HCEC 1CT (cell line): Measurements from ENCODE around the gene TMEM61.
A peak's percentile ranks its signal among the peaks of the same experiment; 100 is the strongest.

Experiments
- DNase-seq: peaks from one replicate; pipeline ENCODE4 v3.0.0-alpha.2; 2017

TMEM61 gene

DNA sequence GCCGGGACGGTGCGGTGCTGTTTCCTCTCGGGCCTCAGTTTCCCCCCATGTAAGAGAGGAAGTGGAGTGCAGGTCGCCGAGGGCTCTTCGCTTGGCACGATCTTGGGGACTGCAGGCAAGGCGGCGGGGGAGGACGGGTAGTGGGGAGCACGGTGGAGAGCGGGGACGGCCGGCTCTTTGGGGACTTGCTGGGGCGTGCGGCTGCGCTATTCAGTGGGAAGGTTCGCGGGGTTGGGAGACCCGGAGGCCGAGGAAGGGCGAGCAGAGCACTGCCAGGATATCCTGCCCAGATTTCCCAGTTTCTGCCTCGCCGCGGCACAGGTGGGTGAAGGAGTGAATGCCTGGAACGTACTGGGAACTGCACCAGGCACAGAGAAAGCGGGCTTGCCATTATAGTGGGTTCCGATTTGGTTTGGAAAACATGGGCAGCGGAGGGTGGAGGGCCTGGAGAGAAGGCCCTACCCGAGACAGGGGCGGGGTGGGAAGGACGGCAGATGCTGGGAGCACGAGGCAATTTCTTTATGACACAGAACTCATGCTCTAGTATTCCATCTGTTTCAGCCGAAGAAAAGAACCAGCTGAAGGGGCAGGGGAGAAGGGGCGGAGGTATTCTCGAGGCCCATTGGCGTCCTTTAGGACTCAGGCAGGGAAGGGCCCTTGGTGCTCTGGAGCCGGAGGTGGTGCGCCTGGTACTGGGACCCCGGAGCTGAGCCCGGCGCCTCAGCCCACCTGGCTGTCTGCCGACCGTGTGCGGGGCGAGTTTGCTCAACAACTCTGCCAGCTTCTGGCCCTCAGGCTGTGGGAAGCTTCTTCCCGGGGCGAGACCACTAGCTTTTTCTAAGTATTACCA lies 59.9 kb downstream of the TMEM61 start:
- DNase-seq, result peak; percentile 11

DNA sequence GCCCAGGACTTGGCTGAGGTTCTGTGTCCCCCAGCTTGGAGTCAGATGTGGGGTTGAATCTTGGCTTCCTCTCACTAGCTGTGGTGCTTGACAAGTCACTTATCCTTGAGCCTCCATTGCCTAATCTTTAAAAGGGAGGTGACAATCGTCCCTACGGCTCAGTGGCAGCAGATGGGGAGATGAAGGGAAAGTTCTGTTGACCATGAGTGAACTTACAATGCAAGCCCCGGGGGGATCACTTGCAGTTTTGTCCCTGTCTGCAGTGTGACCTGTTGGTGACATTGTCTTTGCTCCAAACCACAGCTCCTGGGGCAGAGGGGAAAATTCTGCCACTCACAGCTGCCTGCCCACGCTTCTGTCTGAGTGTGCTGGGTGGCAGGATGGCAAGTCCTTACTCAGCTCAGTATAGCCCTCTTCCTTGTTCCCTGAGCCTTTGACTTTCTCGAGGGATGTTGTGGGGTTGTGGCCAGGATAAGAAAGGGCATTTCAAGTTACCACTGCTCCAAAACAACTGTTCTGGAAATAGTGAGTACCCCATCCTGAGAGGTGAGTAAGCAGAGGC lies 60.6 kb downstream of the TMEM61 start:
- DNase-seq, result no peak

DNA sequence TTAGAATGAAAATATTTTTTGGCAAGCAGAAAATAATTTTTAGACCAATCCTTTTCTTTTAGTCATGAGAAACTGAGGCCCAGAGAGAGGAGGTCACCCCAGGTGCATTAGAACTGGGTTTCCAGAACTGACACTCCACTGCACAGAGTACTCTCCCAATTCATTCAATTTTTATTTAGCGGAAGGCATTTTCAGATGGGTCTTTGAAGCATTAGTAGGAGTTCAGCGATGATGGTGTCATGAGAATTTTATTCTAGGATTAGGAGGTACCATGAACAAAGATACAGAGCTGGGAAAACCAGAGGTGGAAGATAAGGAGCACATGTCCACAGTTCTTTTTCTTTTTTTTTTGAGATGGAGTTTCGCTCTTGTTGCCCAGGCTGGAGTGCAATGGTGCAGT lies 61.2 kb downstream of the TMEM61 start:
- DNase-seq, result no peak
